HUES6 (cell line): ENCODE data around the gene LAG3.

Source experiments
- H3K27ac ChIP-seq: 2 replicates; pipeline ENCODE4 v1.7.0; 2013; ENCODE audit warnings: low read depth, mild to moderate bottlenecking, low read length, inconsistent platforms
- H3K27me3 ChIP-seq: 2 replicates; pipeline ENCODE4 v1.6.1; 2013; ENCODE audit warnings: low read length; ENCODE audit not compliant: control insufficient read depth, insufficient read depth
- H3K36me3 ChIP-seq: 2 replicates; pipeline ENCODE4 v1.6.1; 2013; ENCODE audit warnings: low read length; ENCODE audit not compliant: control insufficient read depth, insufficient read depth
- H3K4me1 ChIP-seq: 2 replicates; pipeline ENCODE4 v1.6.1; 2013; ENCODE audit warnings: low read length; ENCODE audit not compliant: control insufficient read depth, insufficient read depth
- H3K4me3 ChIP-seq: 2 replicates; pipeline ENCODE4 v1.5.1; 2013; ENCODE audit warnings: low read depth, low read length
- H3K9ac ChIP-seq: one replicate; pipeline ENCODE4 v1.6.1; 2013; ENCODE audit warnings: mild to moderate bottlenecking, low read length
- H3K9me3 ChIP-seq: 2 replicates; pipeline ENCODE4 v1.6.1; 2013; ENCODE audit warnings: low read depth, low read length; ENCODE audit not compliant: control insufficient read depth, insufficient read depth

LAG3 gene

DNA sequence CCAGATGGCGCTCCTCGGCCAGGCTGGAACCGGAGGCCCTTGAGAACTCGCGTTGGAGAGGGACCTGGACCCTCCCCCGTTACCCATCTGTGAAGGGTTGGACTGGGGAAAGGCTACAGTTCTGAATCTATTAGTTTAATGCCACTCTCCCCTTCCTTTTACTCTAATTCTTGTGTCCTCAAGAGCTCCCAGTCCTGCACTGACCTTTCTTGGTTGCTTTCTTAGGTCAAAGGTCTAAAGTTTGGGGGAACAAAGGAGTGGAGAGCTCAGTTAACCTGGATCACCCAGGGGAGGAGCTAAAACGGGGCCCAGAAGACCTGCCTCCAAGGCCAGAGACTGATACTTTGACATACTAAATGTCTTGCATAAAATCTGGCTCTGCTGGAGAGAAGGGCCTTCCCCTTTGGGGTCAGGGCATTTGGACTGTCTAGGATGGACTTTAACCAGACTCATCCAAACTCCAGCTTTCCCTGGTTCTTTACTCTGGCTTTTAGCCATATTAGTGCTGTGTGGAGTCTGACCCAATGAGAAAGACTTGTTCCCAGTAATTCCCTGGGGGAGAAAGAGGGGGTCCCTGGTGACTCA, 18.5 kb upstream of the LAG3 start:
- no peak overlapping the region for H3K27ac ChIP-seq
- no peaks in the 10 kb centered on the region for H3K27me3 ChIP-seq
- peaks cover 32% of the 10 kb centered on the region for H3K36me3 ChIP-seq
- H3K9me3 ChIP-seq = no peaks in the 10 kb centered on the region
- H3K4me1 ChIP-seq = peaks cover 21% of the 10 kb centered on the region
- H3K4me3 ChIP-seq = peak overlapping the region; percentile 88
- H3K9ac ChIP-seq = peak overlapping the region; percentile 5

DNA sequence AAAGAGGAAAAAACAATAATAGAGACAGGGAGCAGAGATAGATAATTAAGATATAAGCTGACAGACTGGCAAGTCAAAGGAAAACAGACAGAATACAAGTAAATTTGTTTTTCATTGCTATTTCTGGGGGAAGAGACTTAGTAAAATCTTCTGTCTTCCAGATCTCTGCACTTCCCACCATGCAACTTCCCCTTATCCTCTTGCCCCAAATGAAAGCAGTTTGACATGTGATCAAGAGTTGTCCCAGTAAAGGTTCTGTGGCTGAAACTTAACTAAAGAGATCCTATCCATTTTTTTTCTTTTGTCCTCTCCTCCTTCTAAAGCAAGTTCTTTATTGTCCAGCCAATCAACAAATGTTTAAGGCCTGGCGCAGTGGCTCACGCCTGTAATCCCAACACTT, 17.9 kb upstream of the LAG3 start:
- H3K27me3 ChIP-seq = no peaks in the 10 kb centered on the region
- no peak overlapping the region for H3K27ac ChIP-seq
- peaks cover 22% of the 10 kb centered on the region for H3K4me1 ChIP-seq
- H3K9ac ChIP-seq = no peak overlapping the region
- H3K9me3 ChIP-seq = no peaks in the 10 kb centered on the region
- H3K36me3 ChIP-seq = peaks cover 27% of the 10 kb centered on the region
- H3K4me3 ChIP-seq = no peak overlapping the region

DNA sequence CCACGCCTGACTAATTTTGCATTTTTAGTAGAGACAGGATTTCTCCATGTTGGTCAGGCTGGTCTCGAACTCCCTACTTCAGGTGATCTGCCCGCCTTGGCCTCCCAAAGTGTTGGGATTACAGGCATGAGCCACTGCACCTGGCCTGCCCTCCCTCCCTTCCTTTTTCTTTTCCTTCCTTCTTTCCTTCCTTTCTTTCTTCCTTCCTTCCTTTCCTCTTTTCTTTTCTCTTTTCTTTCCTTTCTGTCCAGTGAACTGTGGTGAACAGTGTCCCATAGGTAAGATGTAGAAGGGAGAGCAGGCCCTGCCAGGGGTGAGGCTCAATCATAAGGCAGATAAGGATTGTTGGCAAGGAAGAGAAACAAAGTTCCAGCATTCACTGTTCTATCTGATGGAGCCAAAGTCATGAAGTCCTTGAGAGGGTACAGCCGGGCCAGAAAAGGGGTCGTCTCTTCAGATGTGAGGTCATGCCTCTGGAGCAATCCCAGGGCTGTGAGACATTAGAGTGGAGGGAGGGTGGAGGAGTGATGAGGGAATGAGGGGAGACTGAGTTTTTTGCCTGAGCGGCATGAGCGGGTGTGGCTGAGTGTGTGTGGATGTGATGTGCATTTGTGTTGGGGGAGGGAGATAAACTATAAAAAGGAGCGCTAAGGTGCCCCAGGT, 15.2 kb upstream of the LAG3 start:
- Histone ChIP-seq H3K4me3 (no peak overlapping the region), H3K4me1 (peaks cover 17% of the 10 kb centered on the region), H3K9me3 (no peaks in the 10 kb centered on the region)

DNA sequence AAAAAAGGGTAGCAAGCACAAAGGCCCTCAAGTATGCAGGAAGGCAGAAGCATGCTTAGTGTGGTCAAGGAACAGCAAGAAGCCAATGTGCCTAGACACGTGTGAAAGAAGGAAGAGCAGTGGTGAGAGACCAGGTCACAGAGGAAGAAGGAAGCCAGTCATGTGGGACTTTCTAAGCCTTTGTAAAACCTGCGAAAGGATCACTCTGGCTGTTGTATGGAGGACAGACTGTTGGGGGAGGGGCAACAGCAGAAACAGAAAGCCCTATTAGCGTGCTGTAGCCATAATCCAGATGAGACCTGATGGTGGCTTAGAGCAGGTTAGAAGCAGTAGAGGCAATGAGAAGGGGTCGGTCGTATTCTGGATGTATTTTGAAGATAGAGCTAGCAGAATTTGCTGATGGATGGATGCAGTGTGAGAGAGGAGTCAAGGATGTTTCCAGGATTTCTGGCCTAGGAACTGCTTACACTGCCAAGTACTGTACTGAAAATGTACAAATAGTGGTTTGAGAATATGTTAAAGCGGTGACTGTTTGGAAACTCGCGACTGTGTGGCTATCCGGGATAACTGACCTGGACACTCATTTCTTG, 13.7 kb upstream of the LAG3 start:
- Histone ChIP-seq H3K4me3 (no peak overlapping the region), H3K36me3 (no peaks in the 10 kb centered on the region), H3K4me1 (peaks cover 22% of the 10 kb centered on the region), H3K27me3 (no peaks in the 10 kb centered on the region), H3K9me3 (no peaks in the 10 kb centered on the region), H3K9ac (no peak overlapping the region), H3K27ac (no peak overlapping the region)

More for the DNA sequence above, 15.2 kb upstream of the LAG3 start:
- H3K27ac ChIP-seq = no peak overlapping the region
- H3K9ac ChIP-seq = no peak overlapping the region
- no peaks in the 10 kb centered on the region; the same call in 1 of the 2 replicates for H3K36me3 ChIP-seq
- no peaks in the 10 kb centered on the region for H3K27me3 ChIP-seq

DNA sequence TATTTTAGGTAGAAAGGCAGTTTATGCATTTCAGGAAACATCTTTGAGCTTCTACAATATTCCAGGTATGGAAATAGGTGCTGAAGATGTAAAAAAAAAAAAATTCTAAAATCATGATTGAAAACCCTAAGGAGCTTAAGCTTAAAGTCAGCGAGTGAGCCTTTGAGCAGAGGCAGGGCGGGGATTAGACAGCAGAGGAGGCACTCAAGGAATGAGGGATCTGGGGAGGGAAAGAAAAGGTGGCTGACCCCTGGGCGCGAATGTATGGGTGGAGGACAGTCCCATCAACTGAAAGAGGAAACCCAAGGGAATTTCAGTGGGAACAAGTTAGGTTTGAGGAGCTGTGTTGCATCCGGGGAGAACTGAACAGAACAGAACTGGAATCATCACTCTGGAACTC, 12.6 kb upstream of the LAG3 start:
- H3K9me3 ChIP-seq = no peaks in the 10 kb centered on the region
- H3K36me3 ChIP-seq = no peaks in the 10 kb centered on the region
- H3K4me1 ChIP-seq = peaks cover 18% of the 10 kb centered on the region; the same call in 1 of the 2 replicates

DNA sequence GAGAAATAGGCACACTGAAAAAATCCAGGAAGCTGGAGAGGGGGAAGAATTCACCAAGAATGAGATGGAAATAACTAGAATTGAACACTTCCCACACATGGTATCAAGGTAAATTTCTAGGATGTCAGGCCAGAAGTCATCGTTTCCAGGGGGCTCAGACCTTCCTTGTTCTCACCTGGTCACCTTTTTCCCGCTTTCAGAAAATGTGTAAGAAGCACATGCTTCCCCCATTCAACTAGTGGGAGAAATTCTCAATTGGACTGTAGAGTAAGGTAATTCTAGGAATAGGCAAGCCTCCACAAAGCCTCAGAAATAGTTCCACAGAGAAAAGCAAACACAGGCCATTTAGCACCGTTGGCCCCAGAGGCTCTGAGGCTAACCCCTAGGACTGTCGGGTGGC, 8.9 kb upstream of the LAG3 start:
- peaks cover 28% of the 10 kb centered on the region for H3K4me1 ChIP-seq
- no peaks in the 10 kb centered on the region for H3K36me3 ChIP-seq
- H3K9ac ChIP-seq = peak overlapping the region; percentile 53
- peak overlapping the region; percentile 77; the same call in 1 of the 2 replicates for H3K27ac ChIP-seq
- H3K9me3 ChIP-seq = no peaks in the 10 kb centered on the region
- H3K27me3 ChIP-seq = no peaks in the 10 kb centered on the region
- peak overlapping the region; percentile 17 for H3K4me3 ChIP-seq

More for the DNA sequence above, 12.6 kb upstream of the LAG3 start:
- H3K9ac ChIP-seq = no peak overlapping the region
- no peaks in the 10 kb centered on the region for H3K27me3 ChIP-seq
- H3K4me3 ChIP-seq = no peak overlapping the region
- no peak overlapping the region for H3K27ac ChIP-seq

DNA sequence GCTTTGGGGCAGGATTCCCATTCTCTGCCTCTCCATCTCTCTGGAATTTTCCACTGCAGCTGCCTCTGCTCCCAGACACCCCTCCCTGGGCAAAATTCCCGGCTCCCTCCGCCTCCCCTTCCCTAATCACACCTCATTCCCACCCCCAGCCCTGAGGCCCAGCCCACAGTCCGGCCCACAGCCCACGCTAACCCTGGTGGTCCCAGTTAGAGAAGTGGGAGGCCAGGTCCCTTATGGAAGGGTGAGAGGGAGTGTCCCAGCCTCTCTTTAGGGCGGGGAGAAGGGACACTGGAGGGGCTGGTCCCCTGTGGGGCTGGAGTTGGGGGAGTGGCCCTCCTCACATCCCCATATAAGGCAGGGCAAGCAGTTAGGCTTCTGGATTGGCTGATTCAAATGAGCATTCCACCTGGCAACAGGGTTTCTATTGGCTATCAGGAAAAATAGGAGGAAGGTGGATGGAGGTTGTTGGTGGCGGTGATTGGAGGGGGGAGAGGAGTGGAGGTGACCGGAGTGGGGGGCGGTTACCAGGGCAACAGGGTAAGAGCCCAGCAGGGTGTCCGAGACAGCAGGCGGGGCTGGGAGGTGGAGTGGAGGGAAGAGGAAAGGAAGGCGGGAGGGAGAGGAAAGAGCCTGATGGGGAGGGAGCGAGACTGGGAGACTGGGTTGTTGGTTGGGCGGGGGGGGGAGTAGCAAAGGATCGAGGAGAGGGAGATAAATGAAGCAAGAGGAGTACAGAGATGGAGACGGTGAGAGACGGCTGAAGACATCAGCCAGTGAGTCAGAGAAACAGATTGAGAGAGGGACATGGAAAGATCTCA, 8.1 kb upstream of the LAG3 start:
- Histone ChIP-seq H3K27ac (peak overlapping the region; percentile 77), H3K9ac (peak overlapping the region; percentile 53), H3K4me3 (peak overlapping the region; percentile 79), H3K9me3 (no peaks in the 10 kb centered on the region), H3K27me3 (no peaks in the 10 kb centered on the region), H3K4me1 (peaks cover 30% of the 10 kb centered on the region), H3K36me3 (0 out of 2 replicates have a peak, but pooled peaks cover under 1% of the 10 kb centered on the region)

DNA sequence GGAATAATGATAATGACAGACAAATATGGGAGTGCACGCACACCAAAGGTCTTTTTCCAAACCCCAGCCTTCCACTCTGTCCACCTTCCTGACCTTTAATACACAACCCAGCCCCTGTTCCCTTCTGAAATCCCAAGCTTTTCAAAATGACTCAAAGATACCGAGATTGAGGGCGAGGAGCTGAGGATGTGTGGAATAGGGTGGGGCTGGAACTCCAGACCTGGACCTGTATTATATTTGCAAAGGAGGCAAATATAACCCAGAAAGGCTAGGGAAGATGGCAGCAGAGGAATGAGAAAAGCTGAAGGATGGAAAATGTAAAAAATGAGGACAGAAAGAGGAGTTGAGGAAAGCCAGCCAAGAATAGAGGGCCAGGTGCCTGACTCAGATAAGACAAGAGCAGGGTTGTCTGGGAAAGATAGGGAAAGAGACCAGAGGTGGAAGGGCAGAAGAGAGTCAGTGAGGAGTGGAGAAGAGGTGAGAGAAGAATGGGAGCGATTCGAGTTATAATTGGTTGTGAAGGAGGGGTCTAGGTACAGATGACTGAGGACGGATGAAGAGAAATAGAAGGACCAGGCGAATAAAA, 7.2 kb upstream of the LAG3 start:
- Histone ChIP-seq H3K9ac (peak overlapping the region; percentile 67), H3K4me3 (peak overlapping the region; percentile 79), H3K27ac (no peak overlapping the region; the same call in 1 of the 2 replicates), H3K4me1 (peaks cover 34% of the 10 kb centered on the region), H3K27me3 (no peaks in the 10 kb centered on the region), H3K9me3 (no peaks in the 10 kb centered on the region), H3K36me3 (peaks cover 9% of the 10 kb centered on the region; the same call in 1 of the 2 replicates)

DNA sequence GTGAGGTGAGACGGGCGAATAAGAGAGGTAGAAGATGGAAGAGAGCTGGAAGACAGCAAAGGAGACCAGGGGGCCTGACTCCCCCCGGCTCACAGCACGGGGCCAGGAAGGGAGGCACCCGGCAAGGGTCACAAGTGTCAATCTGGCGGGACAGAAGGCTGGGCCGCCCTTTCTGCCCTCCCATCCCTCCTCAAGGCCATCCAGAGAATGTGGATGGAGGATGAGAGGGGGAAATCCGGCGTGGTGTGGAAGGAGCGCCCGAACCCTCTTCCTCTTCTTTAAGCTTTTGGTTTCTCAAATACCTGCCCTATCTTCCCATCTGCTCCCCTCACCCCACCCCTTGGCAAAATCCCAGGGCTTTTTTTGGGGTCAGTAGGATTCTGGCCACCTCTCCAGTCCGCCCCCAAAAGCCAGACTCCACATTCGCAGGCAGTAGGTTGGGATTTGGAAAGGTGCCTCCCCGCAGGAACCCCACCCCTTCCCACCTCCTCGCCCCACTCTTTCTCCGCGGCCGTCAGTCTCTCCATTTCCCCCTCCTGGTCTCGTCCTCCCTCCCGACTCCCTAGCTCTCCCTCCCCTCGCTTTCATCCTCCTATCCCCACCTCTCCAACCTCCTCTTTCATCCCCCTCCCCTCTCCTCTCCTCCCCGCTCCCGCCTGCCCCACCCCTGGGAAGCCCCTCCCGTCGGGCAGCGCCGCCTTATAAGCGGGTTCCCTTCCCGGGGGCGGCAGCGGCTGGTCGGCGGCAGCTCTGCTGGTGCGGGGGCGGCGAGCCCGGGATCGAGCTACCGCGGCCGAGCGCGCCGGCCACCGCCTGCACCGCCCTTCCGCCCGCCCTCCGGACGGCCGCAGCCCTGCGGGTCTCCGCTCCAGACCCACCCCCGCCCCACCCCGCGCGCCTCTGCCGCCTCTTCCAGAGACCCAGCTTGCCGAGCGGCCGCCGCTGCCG, 6.4 kb upstream of the LAG3 start, which contains the start of gene PTMS:
PTMS (plus strand) TSS at position 730 of the 948 bp plus-strand sequence. CDS start 343 bp downstream, outside the sequence.
- H3K9me3 ChIP-seq = no peaks in the 10 kb centered on the region
- H3K4me3 ChIP-seq = peak within 1 kb of the TSS; percentile 79
- H3K36me3 ChIP-seq = peaks cover 14% of the 10 kb centered on the region; the same call in 1 of the 2 replicates
- peaks cover 34% of the 10 kb centered on the region for H3K4me1 ChIP-seq
- peak within 1 kb of the TSS; percentile 67 for H3K9ac ChIP-seq
- no peaks in the 10 kb centered on the region for H3K27me3 ChIP-seq
- H3K27ac ChIP-seq = peak within 1 kb of the TSS; percentile 8; the same call in 1 of the 2 replicates
